Activated T-helper 17 cell treated with anti-CD3 and anti-CD28 coated beads, Interleukin-2, amount 50 U/mL, for 72 hours (primary cell): ENCODE data around the gene ZP2. TPM values are rescaled to one million over a fixed set of nuclear protein-coding genes. Genes with fewer than 3 reads are reported as not detected.
"Not testable (repeated sequence)": the region's sequence is repeated elsewhere in the genome, so short reads cannot be mapped to it uniquely, and the experiment has no call there.

Source experiments
- ATAC-seq: fragments of 150-1000 bp; cut with Tn5 transposase; replicated peaks from 2 replicates; pipeline ENCODE4 v1.10.0; 2021; ENCODE audit warnings: mild to moderate bottlenecking, moderate library complexity
- H3K27ac Mint-ChIP-seq: one replicate; pipeline ENCODE4 v1.8.0; 2022; ENCODE audit warnings: mixed read lengths
- H3K27me3 Mint-ChIP-seq: one replicate; pipeline ENCODE4 v1.8.0; 2022; ENCODE audit warnings: mixed read lengths
- H3K36me3 Mint-ChIP-seq: one replicate; pipeline ENCODE4 v1.8.0; 2022; ENCODE audit warnings: low read depth, mild to moderate bottlenecking, mixed read lengths
- H3K4me1 Mint-ChIP-seq: one replicate; pipeline ENCODE4 v1.8.0; 2022; ENCODE audit warnings: mixed read lengths
- H3K4me3 Mint-ChIP-seq: one replicate; pipeline ENCODE4 v1.8.0; 2022; ENCODE audit warnings: mild to moderate bottlenecking, mixed read lengths
- H3K9me3 Mint-ChIP-seq: one replicate; pipeline ENCODE4 v1.8.0; 2022; ENCODE audit warnings: mixed read lengths
- total RNA-seq, 2 donors: library from RNA; stranded (reverse); gene quantifications; one replicate each; pipeline ENCODE4 v1.2.3, GENCODE V29; 2022

Gene ZP2
- total RNA-seq, 2 donors from 2014 or later = not detected

DNA sequence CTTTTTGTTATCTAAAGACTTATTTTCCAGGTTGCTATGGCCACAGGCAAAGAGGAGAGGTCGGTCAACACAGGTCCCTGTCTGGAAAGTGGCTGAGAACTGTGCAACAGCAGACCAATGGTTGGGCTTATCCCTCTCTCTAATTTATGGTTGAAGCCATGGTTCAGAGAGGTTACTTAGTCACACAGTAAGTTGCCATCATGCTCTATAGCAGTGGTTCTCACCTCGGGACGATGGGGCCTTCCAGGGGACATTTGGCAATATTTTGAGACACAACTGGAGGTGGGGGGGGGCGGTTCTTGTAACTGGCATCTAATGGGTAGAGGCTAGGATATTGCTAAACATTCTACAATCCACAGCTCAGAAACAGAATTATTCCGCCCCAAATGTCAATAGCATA, 53.7 kb downstream of the ZP2 start:
- no peak overlapping the region for H3K27ac Mint-ChIP-seq
- peaks cover 6% of the 10 kb centered on the region for H3K4me1 Mint-ChIP-seq
- H3K27me3 Mint-ChIP-seq = no peaks in the 10 kb centered on the region
- peak overlapping the region; percentile 90 for H3K4me3 Mint-ChIP-seq
- no peaks in the 10 kb centered on the region for H3K9me3 Mint-ChIP-seq
- no peak for ATAC-seq
- H3K36me3 Mint-ChIP-seq = peaks cover 18% of the 10 kb centered on the region

DNA sequence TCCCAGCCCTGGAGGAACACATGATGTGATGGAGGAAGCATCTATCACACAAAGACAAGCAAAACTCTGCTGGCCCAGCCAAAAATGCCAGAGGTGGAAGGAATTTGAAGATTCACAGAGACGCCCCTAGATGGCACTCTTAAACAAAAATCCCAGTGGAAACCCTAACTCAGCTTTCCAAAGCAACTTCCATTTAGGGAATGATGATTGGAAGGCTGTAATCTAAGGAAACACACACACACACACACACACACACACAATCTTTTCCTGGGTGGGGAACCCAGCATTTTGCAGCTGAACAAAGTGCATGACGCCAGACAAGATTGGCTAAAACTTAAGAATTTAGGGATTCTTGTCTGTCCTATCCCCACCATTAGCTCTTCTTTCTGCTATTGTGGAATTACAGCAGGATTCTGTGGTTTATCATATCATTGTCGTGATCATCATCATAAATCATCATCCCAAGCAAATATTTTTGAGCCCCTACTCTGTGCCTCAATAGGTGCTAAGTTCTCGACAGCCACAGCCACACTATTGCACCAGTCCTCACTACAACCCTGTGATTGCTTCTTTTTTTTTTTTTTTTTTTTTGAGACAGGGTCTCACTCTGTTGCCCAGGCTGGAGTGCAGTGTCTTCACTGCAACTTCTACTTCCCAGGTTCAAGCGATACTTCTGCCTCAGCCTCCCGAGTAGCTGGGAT, 54.5 kb downstream of the ZP2 start:
- Mint-ChIP-seq H3K27ac (no peak overlapping the region), H3K9me3 (no peaks in the 10 kb centered on the region), H3K27me3 (no peaks in the 10 kb centered on the region), H3K4me3 (peak overlapping the region; percentile 90), H3K36me3 (peaks cover 11% of the 10 kb centered on the region), H3K4me1 (peaks cover 6% of the 10 kb centered on the region)
- no peak for ATAC-seq

DNA sequence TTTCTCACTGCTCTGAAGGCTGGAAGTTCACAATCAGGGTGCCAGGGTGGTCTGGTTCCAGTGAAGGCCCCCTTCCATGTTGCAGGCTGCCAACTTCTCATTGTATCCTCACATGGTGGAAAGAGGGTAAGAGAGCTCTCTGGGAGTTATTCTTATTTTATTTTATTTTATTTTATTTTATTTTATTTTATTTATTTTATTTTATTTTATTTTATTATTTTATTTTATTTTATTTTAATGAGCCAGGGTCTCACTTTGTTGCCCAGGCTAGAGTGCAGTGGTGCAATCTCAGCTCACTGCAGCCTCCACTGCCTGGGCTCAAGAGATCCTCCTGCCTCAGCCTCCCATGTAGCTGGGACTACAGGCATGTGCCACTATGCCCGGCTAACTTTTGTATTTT, 55.4 kb downstream of the ZP2 start:
- H3K27ac Mint-ChIP-seq, H3K36me3 Mint-ChIP-seq, H3K4me3 Mint-ChIP-seq, H3K4me1 Mint-ChIP-seq, H3K9me3 Mint-ChIP-seq, ATAC-seq, H3K27me3 Mint-ChIP-seq: not testable (repeated sequence)

DNA sequence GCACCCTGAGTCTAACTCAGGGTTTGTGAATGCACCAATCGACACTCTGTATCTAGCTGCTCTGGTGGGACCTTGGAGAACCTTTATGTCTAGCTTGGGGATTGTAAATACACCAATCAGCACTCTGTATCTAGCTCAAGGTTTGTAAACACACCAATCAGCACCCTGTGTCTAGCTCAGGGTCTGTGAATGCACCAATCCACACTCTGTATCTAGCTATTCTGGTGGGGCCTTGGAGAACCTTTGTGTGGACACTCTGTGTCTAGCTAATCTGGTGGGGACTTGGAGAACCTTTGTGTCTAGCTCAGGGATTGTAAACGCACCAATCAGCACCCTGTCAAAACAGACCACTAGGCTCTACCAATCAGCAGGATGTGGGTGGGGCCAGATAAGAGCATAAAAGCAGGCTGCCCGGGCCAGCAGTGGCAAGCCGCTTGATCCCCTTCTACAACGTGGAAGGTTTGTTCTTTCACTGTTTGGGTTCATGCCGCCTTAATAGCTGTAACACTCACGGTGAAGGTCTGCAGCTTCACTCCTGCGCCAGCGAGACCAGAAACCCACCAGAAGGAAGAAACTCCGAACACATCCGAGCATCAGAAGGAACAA, 58.1 kb downstream of the ZP2 start:
- not testable (repeated sequence) for H3K4me3 Mint-ChIP-seq, H3K36me3 Mint-ChIP-seq, H3K4me1 Mint-ChIP-seq, H3K9me3 Mint-ChIP-seq, ATAC-seq, H3K27me3 Mint-ChIP-seq, H3K27ac Mint-ChIP-seq

DNA sequence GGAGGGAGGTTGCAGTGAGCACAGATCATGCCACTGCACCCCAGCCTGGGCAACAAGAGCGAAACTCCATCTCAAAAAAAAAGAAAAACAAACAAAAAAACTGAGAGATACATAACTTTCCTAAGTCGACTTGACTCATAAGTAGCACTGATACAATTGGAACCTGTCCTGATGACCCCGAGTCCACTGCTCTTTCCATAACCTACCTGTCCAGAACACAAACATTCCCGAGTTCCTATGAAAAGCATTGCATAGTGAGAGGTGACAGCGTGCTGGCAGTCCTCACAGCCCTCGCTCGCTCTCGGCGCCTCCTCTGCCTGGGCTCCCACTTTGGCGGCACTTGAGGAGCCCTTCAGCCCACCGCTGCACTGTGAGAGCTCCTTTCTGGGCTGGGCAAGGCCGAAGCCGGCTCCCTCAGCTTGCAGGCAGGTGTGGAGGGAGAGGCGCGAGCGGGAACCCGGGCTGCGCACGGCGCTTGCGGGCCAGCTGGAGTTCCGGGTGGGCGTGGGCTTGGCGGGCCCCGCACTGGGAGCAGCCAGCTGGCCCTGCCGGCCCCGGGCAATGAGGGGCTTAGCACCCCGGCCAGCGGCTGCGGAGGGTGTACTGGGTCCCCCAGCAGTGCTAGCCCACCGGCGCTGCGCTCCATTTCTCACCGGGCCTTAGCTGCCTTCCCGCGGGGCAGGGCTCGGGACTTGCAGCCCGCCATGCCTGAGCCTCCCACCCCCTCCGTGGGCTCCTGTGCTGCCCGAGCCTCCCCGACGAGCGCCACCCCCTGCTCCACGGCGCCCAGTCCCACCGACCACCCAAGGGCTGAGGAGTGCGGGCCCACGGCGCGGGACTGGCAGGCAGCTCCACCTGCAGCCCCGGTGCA, 59.0 kb downstream of the ZP2 start:
- H3K4me1 Mint-ChIP-seq, H3K36me3 Mint-ChIP-seq, H3K4me3 Mint-ChIP-seq, H3K9me3 Mint-ChIP-seq, ATAC-seq, H3K27ac Mint-ChIP-seq: not testable (repeated sequence)
- peaks cover 14% of the 10 kb centered on the region for H3K27me3 Mint-ChIP-seq

DNA sequence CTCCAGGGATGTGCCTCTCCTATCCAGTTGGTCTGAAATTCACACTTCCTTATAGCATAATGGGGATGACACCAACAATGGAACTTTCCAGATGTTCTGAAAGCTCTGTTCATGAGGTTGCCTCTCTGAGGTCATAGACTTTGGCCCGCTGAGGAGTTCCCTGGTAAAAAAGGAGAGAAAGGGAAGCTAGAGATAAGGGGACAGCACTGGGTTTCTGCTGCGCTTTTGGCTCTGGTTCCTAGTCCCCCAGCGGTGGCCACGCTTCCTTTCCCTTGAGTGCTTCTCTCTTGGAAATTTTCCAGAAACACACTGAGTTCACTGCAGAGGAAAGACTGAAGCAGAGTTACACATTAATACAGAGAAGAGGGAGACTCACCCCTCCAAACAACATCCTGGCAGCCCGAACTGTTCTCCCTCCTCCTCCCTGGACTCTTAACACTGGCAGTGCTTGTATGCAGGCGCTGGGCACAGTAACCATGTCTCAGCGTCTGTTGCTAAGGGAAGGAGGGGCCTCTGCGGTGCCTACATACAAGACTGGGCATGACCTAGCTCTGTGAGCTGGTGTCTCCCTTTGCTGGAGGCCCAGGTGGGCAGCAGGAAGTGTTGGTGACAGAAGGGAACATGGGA, 60.9 kb downstream of the ZP2 start, which contains the start of gene DNAH3:
TSS of gene DNAH3 (minus strand) at position 472 of the 627 bp plus-strand sequence. CDS start 527 bp downstream, outside the sequence.
- no peak within 1 kb of the TSS for H3K27ac Mint-ChIP-seq
- no peak within 1 kb of the TSS for H3K4me3 Mint-ChIP-seq
- no peak for ATAC-seq
- H3K4me1 Mint-ChIP-seq = no peaks in the 10 kb centered on the region
- peaks cover 18% of the 10 kb centered on the region for H3K27me3 Mint-ChIP-seq
- H3K9me3 Mint-ChIP-seq = no peaks in the 10 kb centered on the region
- H3K36me3 Mint-ChIP-seq = no peaks in the 10 kb centered on the region

Other genes with a start within 250 kb of the ZP2 start
- gene DNAH3, start 60.7 kb downstream of the ZP2 start, total RNA-seq = under 1 TPM; 0.11 TPM
- gene LDAF1, start 52.9 kb downstream of the ZP2 start, total RNA-seq = 10 to 100 TPM; 13.3 to 15.8 TPM
- gene ANKS4B, start 22.1 kb upstream of the ZP2 start, total RNA-seq = not detected
- gene CRYM, start 66.7 kb upstream of the ZP2 start, total RNA-seq = not detected